Measurements from ENCODE around the gene SPC24.

- TF ChIP-seq EZH2 (IDR thresholded peaks at IDR 0.05) (no peak), POLR2AphosphoS5 (IDR thresholded peaks at IDR 0.05; ENCODE audit: borderline replicate concordance, low read depth, low read length) (no peak)
Observed at GRCh38 chr19:11140896-11141295, 14.7 kb downstream of the SPC24 start.

Measured in SK-N-MC (cell line).